Measurements from ENCODE around the gene ZNF90.
"Not testable (repeated sequence)": the region's sequence is repeated elsewhere in the genome, so short reads cannot be mapped to it uniquely, and the experiment has no call there.

Gene ZNF90

DNA sequence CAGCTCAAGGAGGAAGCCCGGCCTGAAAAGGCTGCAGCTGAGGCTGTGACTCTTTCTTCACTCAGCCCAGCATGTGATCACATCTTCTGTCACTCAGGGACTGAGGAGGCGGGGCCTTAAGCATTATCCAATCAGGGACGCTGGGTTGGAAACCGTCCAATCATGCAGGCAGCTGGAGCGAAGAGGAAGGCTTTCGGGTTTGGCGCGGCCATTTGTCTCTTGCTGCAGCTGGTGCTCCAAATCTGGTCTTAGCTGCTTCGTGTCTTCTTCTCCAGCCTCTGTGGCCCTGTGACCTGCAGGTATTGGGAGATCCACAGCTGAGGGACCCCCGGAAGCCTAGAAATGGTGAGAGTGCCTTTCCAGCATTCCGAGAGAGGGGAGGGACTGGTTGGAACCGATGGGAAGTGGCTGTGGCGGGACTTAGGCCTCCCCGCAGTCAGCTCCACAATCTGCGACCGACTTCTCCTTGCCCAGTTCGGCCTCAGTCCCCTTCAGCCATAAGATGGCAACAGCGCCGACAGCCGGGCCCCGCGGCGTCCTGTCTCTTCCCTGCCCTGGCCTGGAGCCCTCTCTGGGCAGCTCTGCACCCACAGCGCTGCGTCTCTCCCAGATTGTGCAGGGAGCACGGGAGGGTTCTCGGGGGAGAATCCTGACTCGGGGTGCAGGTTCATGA is at the start of gene ZNF90:
Gene ZNF90, plus strand, starts transcription at position 210 of the 673 bp plus-strand sequence. Its CDS starts 133 bp downstream, at position 343.
- peak; percentile 72 for DNase-seq

DNA sequence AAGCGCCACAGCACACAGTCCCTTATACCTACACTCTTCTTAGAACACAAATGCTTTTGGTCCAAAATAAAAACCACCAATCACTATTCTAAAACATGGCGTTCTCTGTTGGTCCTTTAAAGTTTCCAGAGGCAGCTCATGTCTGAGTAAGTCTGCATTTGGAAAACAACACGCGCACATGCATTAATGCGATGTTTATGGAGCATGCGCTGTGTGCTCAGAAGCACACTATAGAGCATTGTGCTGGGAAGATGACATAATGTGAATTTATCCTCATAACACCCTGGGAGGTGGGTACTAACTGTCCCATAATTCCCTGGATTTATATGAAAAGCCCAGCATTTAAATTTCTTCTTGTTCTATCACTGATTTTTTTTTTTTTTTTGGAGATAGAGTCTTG is 49.2 kb upstream of the ZNF90 start:
- no peak for DNase-seq

DNA sequence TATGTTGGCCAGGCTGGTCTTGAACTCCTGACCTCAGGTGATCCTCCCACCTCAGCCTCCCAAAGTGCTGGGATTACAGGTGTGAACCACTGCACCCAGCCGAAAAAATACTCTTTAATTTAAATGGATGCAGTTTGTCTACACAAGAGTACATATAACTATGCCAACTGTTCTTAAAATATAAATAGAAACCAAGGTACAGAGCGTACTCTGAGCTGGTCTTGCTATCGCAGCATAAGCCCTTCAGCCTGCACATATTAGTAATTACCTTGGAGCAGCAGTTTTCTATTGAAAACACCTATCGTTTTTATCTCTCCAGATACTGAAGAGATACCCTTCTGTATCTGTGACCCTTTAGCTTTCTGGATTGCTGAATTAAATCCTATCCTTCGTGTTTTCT is 41.9 kb upstream of the ZNF90 start:
- no peak for DNase-seq

DNA sequence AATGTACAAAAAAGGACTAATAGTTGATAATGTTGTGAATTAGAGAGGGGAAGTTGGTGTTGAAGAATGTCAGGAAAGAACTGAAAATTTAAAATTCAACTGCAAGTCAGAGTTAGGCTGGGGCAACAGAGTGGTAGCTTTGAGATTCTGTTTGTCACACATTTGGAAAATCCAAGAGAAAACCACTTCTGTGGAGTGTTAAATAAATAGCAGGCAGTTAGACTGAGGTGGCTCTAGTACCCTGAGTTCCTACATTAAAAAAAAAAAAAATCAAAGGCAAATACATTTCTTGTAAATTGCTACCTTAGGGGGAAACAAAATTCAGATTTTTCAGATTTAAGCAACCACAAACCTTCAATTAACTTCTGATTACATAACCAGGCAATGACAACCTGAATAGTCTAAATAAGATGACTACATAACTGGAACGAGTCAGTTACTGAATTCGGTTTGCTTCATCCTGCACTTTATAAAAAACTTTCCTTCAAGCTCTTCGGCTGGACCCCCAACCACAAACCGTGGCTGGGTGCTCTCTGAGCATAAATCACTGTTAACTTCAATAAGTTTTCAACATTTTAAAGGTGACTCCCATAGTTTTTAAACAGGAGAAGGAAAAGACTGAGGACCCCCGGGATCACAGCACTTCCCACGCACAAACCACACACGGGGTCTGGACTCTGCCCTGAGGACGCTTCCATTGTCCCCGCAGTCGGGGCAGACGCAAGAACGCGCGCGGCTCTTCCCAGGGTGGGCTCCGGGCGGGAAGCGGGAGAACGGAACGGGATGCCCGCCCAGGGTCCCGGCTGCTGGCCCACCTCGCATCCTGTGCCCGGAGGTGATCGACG is 39.2 kb upstream of the ZNF90 start:
- no peak for DNase-seq

DNA sequence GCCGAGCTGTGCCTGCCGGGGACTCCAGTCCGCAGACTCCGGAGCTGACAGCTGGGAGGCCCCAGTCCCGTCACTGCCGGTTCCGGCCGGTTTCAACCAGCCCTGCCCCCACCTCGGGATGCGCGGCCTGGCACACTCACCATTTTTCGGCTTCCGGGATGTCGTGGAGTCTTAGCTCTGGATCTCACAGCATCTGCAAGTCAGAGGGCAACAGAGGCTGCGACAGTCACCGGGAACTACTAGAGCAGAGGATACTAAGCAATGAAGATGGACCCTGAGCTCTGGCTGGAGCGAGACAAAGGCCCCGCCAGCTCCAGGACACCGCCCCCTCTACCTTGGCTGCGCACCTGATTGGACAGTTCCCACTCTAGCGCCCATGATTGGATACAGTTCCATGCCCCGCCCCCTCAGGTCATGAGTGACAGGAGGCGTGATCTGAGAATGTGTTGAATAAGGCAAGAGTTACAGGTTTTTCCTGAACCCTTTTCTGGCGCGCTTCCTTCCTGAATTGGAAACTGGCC is 38.5 kb upstream of the ZNF90 start, which contains the start of gene ZNF682:
Gene ZNF682, minus strand, starts transcription at position 303 of the 521 bp plus-strand sequence. Its CDS starts 160 bp downstream, at position 143.
- peak; percentile 90 for DNase-seq

DNA sequence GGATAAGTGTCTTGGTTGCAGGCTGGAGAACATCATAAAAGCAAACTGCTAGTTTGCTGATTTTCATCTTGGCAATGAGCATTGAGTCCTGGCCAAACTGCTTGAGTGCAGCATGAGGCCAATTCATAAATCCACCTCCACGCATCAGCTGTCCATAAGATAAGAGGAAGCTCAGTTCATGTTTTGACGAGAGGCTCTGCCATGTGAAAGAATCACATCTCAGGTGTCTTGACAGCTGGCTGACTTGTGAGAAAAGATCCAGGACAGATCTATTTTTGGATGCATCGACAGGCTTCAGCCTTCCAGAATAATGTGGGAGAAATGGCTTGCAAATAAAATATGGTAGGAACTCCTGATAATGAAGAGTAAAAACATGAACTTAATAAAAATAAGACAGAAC is 33.1 kb upstream of the ZNF90 start:
- DNase-seq: no peak

DNA sequence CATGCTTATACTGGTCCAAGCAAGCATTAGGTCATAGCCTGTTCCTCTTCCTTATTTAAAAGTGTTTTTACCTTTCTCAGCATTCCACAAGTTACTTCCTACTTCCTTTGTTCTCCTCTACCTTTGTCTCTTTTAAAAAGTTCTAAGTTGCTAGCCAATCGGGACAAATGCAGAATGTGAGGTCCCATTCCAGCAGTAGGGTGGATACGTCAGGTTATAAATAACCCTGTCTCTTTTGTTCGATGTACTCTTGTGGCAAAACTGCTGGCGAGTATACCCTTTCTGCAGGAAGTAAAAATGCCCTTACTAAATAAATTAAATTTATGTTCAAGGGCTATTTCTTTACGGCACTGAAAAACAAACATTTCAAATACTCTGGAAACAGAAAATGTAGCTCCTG is 32.1 kb upstream of the ZNF90 start:
- not testable (repeated sequence) for DNase-seq

DNA sequence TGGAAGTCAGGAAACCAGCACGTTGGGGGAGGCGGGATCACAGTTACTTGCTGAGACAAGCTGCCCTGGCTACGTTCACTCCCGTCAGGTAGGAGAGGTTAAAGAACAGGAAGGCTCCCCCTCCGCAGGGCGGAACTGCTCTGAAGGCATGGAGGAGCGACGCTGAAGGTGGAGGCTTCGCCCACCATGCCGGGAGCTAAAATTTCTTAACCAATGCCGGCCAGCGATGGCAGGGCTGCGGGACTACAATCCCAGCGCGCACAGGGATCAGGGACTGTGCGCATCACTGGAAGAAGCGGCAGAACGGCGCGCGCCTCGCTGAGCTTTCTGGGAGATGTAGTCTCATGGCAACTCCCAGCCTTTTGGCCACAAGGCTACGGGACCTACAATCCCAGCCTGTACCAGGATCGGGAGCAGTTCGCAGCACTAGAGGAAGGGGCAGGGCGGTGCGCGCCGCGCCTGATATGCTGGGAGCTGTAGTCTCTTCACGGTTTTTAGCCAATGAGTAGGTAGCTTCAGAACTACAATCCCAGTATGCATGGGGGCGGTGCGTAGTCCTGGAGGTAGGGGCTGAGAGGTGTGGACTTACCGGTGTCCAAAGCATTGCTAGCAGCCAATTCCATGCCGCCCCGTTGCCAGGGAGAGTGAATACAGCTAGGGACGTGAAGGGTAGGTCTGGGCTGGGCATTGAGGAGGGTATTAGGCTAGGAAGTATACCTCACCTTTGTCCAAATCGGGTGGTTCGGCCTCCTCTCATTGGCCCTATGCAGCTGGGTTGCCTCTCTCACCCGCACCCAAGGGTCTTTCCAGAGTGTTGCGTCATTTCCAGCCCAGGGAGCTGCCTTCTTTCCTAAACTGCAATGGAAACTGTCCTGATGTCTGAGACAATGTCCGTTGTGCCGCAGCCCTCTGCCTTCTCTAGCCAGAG is 25.7 kb upstream of the ZNF90 start:
- DNase-seq: peak; percentile 43

DNA sequence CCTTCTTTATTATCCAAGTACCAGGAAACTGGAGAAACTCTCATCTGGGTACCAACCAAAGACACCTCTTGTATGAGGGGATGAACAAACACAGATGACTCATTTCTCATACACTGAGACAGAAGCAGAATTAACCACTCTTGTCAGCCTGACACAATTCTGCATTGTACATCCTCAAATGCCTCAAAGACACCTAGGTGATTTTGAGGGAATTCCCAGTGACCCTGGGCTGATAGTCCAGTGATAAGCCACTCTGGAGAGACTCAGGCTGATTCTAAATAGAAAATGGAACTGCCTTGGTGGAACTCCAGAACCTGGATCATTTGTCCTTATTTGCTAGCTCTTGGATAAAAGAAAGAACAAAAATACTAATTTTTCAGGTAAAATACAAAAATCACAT is 19.1 kb upstream of the ZNF90 start:
- DNase-seq: not testable (repeated sequence)

DNA sequence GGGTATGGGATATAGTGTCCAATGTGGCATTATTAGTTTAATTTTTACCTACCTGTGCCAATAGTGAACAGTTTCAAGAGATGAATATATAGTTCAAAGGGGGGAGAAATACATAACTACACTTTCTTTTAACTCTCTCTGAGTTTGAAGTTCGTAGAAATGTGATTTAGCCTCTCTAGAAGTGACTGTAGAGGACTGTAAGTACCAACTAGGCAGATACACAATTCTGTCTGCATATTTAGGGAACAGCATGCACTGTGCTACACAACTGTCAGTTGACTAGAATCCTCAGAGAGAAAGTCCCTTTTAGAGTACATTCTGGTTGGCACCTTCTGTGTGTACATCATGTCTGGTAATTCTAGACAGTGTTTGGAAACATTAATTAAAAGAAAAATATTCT is 17.5 kb upstream of the ZNF90 start:
- no peak for DNase-seq

DNA sequence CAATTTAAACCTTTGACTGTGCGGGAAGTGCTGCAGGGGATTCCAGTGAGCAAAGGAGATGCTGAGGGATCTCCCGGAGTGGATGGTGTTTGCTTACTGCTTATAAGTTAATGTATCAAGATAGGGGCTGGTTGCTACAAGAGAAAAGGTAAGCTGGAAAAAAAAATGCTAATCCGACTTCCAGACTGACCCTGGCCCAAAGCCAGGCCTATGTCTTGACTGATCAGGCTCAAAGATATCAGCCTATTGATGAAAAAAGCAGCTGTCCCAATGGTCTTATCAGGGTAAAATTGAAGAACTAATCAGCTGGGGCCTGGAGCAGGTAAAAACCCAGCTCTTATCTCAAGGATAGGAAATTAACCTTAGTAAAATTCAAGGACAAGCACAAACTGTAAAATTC is 10.9 kb upstream of the ZNF90 start:
- no peak for DNase-seq

DNA sequence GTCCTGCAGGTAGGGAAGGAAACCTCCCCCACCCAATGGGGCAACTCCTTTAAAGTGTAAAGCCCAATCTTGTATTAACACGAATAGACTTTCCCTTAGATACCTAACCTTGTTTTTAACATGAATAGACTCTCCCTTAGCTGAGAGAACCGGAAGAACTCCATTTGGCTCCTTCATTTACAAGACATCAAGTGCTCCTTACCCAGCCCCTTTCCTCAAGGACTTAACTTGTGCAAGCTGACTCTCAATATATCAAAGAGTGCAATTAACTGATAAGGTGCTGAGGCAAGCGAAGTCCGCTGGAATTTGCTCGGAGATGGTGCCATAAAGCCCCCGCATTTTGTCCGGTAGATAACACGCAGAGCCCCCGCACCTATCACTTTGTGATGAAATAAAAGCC is 9.9 kb upstream of the ZNF90 start:
- DNase-seq: no peak

DNA sequence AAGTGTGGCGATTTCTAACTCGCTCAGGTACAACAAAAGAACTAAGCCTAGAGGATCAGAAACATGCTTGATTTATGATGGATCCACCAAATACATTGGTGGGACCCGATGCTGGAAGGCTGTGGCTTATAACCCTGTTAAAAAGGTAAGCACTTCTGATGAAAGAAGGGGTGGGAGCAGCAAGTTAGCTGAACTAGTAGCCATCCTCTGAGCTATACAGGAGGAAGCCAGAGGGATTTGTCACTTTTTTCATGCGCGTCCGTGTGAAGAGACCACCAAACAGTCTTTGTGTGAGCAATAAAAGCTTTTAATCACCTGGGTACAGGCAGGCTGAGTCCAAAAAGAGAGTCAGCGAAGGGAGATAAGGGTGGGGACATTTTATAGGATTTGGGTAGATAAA is 9.2 kb upstream of the ZNF90 start:
- DNase-seq: not testable (repeated sequence)

DNA sequence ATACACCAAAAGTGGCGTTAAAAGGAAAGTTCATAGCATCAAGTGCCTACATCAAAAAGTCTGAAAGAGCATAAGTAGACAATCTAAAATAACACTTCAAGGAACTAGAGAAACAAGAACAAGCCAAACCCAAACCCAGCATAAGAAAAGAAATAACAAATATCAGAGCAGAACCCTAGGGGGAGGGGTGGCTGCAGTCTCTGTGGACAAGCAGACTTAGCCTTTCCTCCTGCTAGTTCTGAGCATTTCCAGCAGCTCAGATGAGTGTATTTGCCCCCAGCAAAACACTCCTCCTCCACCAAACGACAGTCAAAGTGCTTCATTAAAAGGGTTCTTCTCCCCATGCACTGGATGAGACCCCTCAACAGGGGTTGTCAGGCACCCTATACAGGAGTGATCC is 7.1 kb upstream of the ZNF90 start:
- DNase-seq: no peak

DNA sequence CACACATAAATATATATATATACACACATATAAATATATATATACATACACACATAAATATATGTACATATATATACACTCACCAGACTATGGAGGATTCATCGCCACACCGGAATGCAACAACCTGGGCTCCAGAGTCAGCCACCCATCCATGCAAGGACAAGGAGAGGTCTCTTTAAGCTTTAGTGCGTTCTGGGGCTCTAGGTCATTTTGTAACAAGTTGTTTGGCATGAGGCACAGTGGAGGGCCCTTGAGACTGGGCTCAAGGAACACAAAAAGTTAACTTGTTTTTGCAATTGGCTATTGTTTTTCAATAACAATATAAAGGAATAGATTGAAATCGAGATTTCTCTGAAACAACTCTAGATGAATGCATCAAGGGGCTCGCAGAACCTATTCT is 4.9 kb upstream of the ZNF90 start:
- no peak for DNase-seq

DNA sequence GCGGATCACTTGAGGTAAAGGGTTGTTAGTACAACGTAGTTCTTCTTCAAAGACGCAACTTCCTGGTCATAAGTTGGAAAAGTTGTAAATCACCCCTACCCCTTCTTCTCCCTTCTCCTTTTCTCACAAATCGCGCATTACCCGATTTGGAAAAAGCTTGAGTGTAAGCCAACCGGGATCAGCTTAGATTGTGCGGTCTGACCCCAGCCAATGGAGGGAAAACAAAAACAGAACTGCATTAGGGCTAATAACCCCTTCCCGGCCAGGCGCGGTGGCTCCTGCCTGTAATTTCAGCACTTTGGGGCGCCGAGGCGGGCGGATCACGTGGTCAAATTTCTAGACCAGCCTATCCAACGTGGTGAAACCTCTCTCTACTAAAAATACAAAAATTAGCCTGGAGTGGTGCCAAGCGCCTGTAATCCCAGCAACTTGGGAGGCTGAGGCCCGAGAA is 806 bp downstream of the ZNF90 start:
- no peak for DNase-seq

DNA sequence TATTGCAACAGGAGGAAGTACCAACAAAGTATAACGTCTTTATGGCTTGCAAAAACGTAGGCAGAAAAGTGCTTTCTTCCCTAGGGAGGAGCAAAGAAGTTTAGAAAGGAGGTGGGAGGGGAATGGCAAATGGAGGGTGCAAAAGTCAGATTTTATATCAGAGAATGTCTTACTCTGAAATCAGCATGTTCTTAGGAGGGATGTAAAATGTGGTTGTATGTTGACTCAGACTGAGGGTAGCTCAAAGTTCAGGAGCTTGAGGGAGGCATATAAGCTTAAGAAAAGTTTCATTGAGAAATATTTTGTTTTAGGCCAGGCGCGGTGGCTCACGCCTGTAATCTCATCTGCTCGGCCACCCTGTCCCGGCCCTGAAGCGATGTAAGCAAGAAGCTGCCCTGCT is 1.7 kb downstream of the ZNF90 start:
- no peak for DNase-seq

DNA sequence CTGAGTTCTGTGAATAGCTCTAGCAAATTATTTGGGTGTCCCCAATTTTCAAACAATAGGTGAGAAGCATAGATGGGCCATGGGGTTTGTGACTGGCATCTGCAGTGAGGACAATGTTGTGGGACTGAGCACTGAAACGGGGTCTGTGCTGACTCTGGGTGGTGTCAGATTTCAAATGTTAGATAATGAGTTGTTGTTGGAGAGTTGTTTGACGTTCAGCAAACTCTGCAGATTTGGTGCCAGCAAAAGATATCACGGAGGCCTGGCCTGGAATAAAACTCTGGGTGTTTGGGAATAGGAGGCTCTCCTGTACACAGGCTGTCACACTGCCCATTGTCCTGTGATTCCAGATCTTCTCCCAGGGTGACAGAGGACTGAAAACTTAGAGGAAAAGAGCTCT is 2.9 kb downstream of the ZNF90 start:
- DNase-seq: no peak

DNA sequence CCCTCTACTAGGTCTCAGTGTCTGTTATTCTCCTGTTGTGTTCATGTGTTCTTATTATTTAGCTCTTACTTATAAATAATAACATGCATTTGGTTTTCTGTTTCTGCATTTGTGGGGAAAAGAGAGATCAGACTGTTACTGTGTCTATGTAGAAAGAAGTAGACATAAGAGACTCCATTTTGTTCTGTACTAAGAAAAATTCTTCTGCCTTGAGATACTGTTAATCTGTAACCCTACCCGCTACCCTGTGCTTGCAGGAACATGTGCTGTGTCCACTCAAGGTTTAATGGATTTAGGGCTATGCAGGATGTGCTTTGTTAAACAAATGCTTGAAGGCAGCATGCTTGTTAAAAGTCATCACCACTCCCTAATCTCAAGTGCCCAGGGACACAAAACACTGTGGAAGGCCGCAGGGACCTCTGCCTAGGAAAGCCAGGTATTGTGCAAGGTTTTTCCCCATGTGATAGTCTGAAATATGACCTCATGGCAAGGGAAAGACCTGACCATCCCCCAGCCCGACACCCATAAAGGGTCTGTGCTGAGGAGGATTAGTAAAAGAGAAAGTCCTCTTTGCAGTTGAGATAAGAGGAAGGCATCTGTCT is 4.5 kb downstream of the ZNF90 start:
- DNase-seq: not testable (repeated sequence)

DNA sequence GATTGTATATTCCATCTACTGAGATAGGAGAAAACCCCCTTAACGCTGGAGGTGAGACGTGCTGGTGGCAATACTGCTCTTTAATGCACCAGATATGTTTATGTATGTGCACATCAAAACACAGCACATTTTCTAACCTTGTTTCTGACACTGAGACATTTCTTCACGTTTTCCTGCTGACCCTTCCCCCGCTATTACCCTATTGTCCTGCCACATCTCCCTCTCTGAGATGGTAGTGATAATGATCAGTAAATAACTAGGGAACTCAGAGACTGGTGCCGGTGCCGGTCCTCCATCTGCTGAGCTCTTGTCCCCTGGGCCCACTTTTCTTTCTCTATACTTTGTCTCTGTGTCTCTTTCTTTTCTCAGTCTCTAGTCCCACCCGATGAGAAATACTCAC is 5.1 kb downstream of the ZNF90 start:
- not testable (repeated sequence) for DNase-seq

DNA sequence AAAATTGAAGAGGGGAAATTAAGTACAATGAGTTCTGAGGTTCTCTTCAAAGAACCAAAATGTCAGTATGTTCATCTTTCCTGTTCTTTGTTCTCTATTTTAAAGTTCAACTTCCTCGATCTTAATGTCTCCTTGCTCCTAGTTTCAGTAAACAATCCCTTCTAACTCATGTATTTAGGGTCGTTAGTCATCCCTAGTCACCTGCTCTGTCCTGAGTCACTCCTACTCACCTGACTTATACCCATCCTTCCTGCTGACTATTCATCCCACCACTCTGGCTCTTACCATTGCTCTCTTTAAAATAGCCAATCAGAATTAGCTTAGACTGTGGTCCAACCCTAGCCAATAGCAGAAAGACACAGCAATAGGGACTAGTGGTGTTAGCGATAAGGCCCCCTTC is 24.3 kb downstream of the ZNF90 start:
- no peak for DNase-seq

DNA sequence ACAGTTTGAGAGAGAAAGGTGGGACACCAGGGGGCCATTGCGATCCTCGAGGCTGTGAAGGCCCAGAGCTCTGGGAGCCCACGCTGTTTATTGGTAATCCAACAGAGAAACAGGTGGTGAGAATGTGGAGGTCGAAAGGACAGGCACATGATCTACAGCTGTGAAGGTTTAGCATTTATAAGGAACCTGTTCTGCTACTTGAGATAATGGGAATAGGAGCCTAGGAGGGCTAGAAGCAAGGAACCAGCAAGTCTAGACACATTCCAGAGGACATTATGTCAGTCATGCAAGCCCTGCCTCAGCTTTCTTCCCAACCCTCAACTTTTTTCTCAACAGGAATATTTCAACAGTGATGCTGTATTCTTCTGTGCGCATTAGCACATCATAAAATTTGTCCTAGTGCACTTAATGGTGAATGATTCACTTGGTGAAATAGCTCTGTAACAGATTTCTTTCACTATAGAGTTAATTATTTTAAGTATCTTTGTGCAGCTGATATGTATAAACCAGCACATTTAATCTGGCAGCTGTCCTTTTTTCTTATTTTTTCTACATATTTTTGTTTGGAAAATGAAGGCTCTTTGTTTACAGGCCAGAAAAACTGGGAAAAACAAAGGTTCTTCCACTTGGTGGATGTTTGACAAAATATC is 25.4 kb downstream of the ZNF90 start:
- DNase-seq: no peak
